ENCODE data around the gene HID1. TPM values are rescaled to one million over a fixed set of nuclear protein-coding genes. Genes with fewer than 3 reads are reported as not detected.

HID1 gene
- total and polyA plus RNA-seq, 9 of the 15 experiments (the other 6 are each of a cell fraction or from before 2014, with no cell fraction given): 0.14 to 2.1 (median 0.54) TPM; not detected in 2

- TF ChIP-seq RERE (CRISPR knock-in tag; IDR thresholded peaks at IDR 0.05; ENCODE audit: borderline replicate concordance): no peak
- TF ChIP-seq ZNF609 (CRISPR knock-in tag; IDR thresholded peaks at IDR 0.05; ENCODE audit: borderline replicate concordance): peak; percentile 84; the same call in 1 of the 2 replicates
- TF ChIP-seq ZNF280A (IDR thresholded peaks at IDR 0.05; ENCODE audit: low read depth, partially characterized antibody): no peak
- TF ChIP-seq SUPT5H (IDR thresholded peaks at IDR 0.05): peak; percentile 83
- no peak for TF ChIP-seq KDM1A (IDR thresholded peaks at IDR 0.05)
- no peak for TF ChIP-seq ZNF324 (CRISPR knock-in tag; IDR thresholded peaks at IDR 0.05)
These were observed 40.0 kb upstream of the HID1 start, which contains the start of gene MRPL58 (continued) for GRCh38 chr17:75012346-75013091.
